Right renal cortex interstitium (tissue), 3 donors: ENCODE data around the gene ACAD11. TPM values are rescaled to one million over a fixed set of nuclear protein-coding genes. Genes with fewer than 3 reads are reported as not detected.
"Not testable (repeated sequence)": the region's sequence is repeated elsewhere in the genome, so short reads cannot be mapped to it uniquely, and the experiment has no call there.

Experiments
- DNase-seq, 3 donors: peaks; one replicate each; pipeline ENCODE4 v3.0.0-alpha.2; 2013; ENCODE audit warnings: low read depth in 3 of 3, low spot score in 2 of 3
- polyA plus RNA-seq, 3 donors: library from polyadenylated mRNA; unstranded; fragments of 120-200 nt; gene quantifications; one replicate each; pipeline ENCODE4 v1.2.1, GENCODE V29; 2013; ENCODE audit not compliant: insufficient read length in 3 of 3

ACAD11 gene
- polyA plus RNA-seq, 3 donors, result 30.9 to 46.6 (median 33.8) TPM

GRCh38 chr3:132606085-132606484 lies 53.5 kb downstream of the ACAD11 start:
- DNase-seq, result no peak

GRCh38 chr3:132605374-132605792 lies 54.2 kb downstream of the ACAD11 start:
- DNase-seq, result no peak

- DNase-seq, result not testable (repeated sequence)
Measured at GRCh38 chr3:132600614-132601013, 59.0 kb downstream of the ACAD11 start.

- no peak for DNase-seq
Measured at GRCh38 chr3:132598181-132598580, 61.4 kb downstream of the ACAD11 start.

- no peak for DNase-seq
Measured at GRCh38 chr3:132597660-132598059, 61.9 kb downstream of the ACAD11 start.

GRCh38 chr3:132596816-132597433 lies 62.7 kb downstream of the ACAD11 start, which contains the start of gene ACKR4:
Gene ACKR4, plus strand, starts transcription at chr3:132597270. Its CDS starts 3,128 bp downstream, at chr3:132600398.
- no peak for DNase-seq

- no peak for DNase-seq
Measured at GRCh38 chr3:132596326-132596725, 63.3 kb downstream of the ACAD11 start.

- no peak for DNase-seq
Measured at GRCh38 chr3:132595014-132595413, 64.6 kb downstream of the ACAD11 start.

- no peak for DNase-seq
Measured at GRCh38 chr3:132594498-132594897, 65.1 kb downstream of the ACAD11 start.

- no peak for DNase-seq
Measured at GRCh38 chr3:132593947-132594323, 65.7 kb downstream of the ACAD11 start.

- no peak for DNase-seq
Measured at GRCh38 chr3:132593241-132593946, 66.2 kb downstream of the ACAD11 start.

- DNase-seq, result peak in 1 of 3 donors; percentile 10
Measured at GRCh38 chr3:132592216-132592615, 67.4 kb downstream of the ACAD11 start.

- no peak for DNase-seq
Measured at GRCh38 chr3:132587401-132587800, 72.2 kb downstream of the ACAD11 start.

- no peak for DNase-seq
Measured at GRCh38 chr3:132573797-132574211, 85.8 kb downstream of the ACAD11 start.

GRCh38 chr3:132570016-132570415 lies 89.6 kb downstream of the ACAD11 start:
- no peak for DNase-seq

GRCh38 chr3:132569580-132569979 lies 90.0 kb downstream of the ACAD11 start:
- no peak for DNase-seq

- no peak for DNase-seq
Measured at GRCh38 chr3:132569153-132569552, 90.5 kb downstream of the ACAD11 start.

- no peak for DNase-seq
Measured at GRCh38 chr3:132568422-132568821, 91.2 kb downstream of the ACAD11 start.

GRCh38 chr3:132564070-132564465 lies 95.5 kb downstream of the ACAD11 start:
- DNase-seq, result no peak

- no peak for DNase-seq
Measured at GRCh38 chr3:132563420-132564069, 96.1 kb downstream of the ACAD11 start.

- DNase-seq, result no peak
Measured at GRCh38 chr3:132561003-132561402, 98.6 kb downstream of the ACAD11 start.
